Measurements from ENCODE around the gene UNC45A. TPM values are rescaled to one million over a fixed set of nuclear protein-coding genes. Genes with fewer than 3 reads are reported as not detected.

UNC45A gene
- total RNA-seq, 1 donor from 2014 or later, result 56.2 TPM

DNA sequence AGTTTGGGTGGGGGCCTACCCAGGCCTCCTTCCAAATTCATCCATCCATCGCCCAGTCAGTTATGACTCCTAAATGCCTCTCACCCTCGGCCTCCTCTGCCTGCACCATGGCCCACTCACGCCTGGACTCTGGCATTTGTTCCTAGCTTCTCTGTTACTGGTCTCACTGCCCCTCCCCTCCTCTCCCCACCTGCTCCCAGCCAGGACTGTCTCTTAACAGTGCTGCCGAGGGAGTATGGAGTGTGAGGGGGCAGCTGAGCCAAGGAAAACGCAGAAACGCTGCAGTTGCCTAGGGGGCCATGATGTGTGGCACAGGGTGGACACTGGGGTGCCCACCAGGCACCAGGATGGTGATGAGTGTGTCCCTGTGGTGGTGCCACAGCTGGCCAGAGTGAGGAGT, 22.7 kb downstream of the UNC45A start:
- peak overlapping the region; percentile 79 for H3K4me3 Mint-ChIP-seq (ENCODE audit: unreplicated experiment)
- no peaks in the 10 kb centered on the region for H3K27me3 ChIP-seq (ENCODE audit: insufficient read depth, low read length)
- H3K4me3 ChIP-seq (ENCODE audit: insufficient read depth, low read depth, low read length), result no peak overlapping the region
- peaks cover 26% of the 10 kb centered on the region for H3K4me1 ChIP-seq (ENCODE audit: insufficient read depth, low read length)
- H3K4me1 Mint-ChIP-seq (ENCODE audit: low read depth, unreplicated experiment), result no peaks in the 10 kb centered on the region
- H3K27ac Mint-ChIP-seq (ENCODE audit: unreplicated experiment), result peak overlapping the region; percentile 9
- peaks cover 5% of the 10 kb centered on the region for H4K20me1 ChIP-seq (ENCODE audit: insufficient read depth, low read length)
- H3K79me2 ChIP-seq (ENCODE audit: insufficient read depth, low read length), result peaks cover 3% of the 10 kb centered on the region
- peak overlapping the region; percentile 79 for H2AFZ ChIP-seq (ENCODE audit: low read depth, low read length)
- FAIRE-seq, result no peak
- peak overlapping the region; percentile 74 for H3K9ac ChIP-seq (ENCODE audit: low read length)
- peaks cover 13% of the 10 kb centered on the region for H3K36me3 ChIP-seq (ENCODE audit: insufficient read depth, low read length)
- no peaks in the 10 kb centered on the region for H3K27me3 Mint-ChIP-seq (ENCODE audit: low read depth, unreplicated experiment)
- H3K4me2 ChIP-seq (ENCODE audit: low read length), result peak overlapping the region; percentile 96
- DNase-seq (ENCODE audit: low read depth), result no peak
- no peak overlapping the region for H3K27ac ChIP-seq (ENCODE audit: low read depth, low read length)
- no peaks in the 10 kb centered on the region for H3K9me3 Mint-ChIP-seq (ENCODE audit: unreplicated experiment)
- H3K9me3 ChIP-seq (ENCODE audit: insufficient read depth, low read depth, low read length), result no peaks in the 10 kb centered on the region
- TF ChIP-seq, protein P1, sequence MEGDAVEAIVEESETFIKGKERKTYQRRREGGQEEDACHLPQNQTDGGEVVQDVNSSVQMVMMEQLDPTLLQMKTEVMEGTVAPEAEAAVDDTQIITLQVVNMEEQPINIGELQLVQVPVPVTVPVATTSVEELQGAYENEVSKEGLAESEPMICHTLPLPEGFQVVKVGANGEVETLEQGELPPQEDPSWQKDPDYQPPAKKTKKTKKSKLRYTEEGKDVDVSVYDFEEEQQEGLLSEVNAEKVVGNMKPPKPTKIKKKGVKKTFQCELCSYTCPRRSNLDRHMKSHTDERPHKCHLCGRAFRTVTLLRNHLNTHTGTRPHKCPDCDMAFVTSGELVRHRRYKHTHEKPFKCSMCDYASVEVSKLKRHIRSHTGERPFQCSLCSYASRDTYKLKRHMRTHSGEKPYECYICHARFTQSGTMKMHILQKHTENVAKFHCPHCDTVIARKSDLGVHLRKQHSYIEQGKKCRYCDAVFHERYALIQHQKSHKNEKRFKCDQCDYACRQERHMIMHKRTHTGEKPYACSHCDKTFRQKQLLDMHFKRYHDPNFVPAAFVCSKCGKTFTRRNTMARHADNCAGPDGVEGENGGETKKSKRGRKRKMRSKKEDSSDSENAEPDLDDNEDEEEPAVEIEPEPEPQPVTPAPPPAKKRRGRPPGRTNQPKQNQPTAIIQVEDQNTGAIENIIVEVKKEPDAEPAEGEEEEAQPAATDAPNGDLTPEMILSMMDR (IDR thresholded peaks at IDR 0.05; ENCODE audit: insufficient read depth, low read depth, low read length), result no peak
- TF ChIP-seq EZH2 (IDR thresholded peaks at IDR 0.05; ENCODE audit: insufficient read depth, low read length), result no peak
- peaks cover 10% of the 10 kb centered on the region for H3K36me3 Mint-ChIP-seq (ENCODE audit: low read depth, unreplicated experiment)

- Mint-ChIP-seq H3K9me3 (ENCODE audit: unreplicated experiment) (no peaks in the 10 kb centered on the region), H3K4me1 (ENCODE audit: low read depth, unreplicated experiment) (no peaks in the 10 kb centered on the region), H3K27ac (ENCODE audit: unreplicated experiment) (no peak overlapping the region), H3K36me3 (ENCODE audit: low read depth, unreplicated experiment) (peaks cover 7% of the 10 kb centered on the region), H3K4me3 (ENCODE audit: unreplicated experiment) (no peak overlapping the region), H3K27me3 (ENCODE audit: low read depth, unreplicated experiment) (no peaks in the 10 kb centered on the region)
- Histone ChIP-seq H3K27ac (ENCODE audit: low read depth, low read length) (no peak overlapping the region), H3K36me3 (ENCODE audit: insufficient read depth, low read length) (peaks cover 5% of the 10 kb centered on the region), H3K27me3 (ENCODE audit: insufficient read depth, low read length) (no peaks in the 10 kb centered on the region), H3K9me3 (ENCODE audit: insufficient read depth, low read depth, low read length) (no peaks in the 10 kb centered on the region), H4K20me1 (ENCODE audit: insufficient read depth, low read length) (peaks cover 5% of the 10 kb centered on the region), H3K9ac (ENCODE audit: low read length) (no peak overlapping the region), H3K4me1 (ENCODE audit: insufficient read depth, low read length) (peaks cover 26% of the 10 kb centered on the region), H3K79me2 (ENCODE audit: insufficient read depth, low read length) (peaks cover 3% of the 10 kb centered on the region), H3K4me3 (ENCODE audit: insufficient read depth, low read depth, low read length) (no peak overlapping the region), H2AFZ (ENCODE audit: low read depth, low read length) (no peak overlapping the region), H3K4me2 (ENCODE audit: low read length) (no peak overlapping the region)
- DNase-seq (ENCODE audit: low read depth) (no peak), FAIRE-seq (no peak)
- TF ChIP-seq EZH2 (IDR thresholded peaks at IDR 0.05; ENCODE audit: insufficient read depth, low read length), result no peak
- TF ChIP-seq, protein P1 (IDR thresholded peaks at IDR 0.05; ENCODE audit: insufficient read depth, low read depth, low read length), result no peak
Observed at GRCh38 chr15:90959028-90959595, 24.0 kb downstream of the UNC45A start.

- Mint-ChIP-seq H3K9me3 (ENCODE audit: unreplicated experiment) (no peaks in the 10 kb centered on the region), H3K4me3 (ENCODE audit: unreplicated experiment) (no peak overlapping the region), H3K27ac (ENCODE audit: unreplicated experiment) (no peak overlapping the region), H3K36me3 (ENCODE audit: low read depth, unreplicated experiment) (peaks cover 7% of the 10 kb centered on the region), H3K27me3 (ENCODE audit: low read depth, unreplicated experiment) (no peaks in the 10 kb centered on the region), H3K4me1 (ENCODE audit: low read depth, unreplicated experiment) (no peaks in the 10 kb centered on the region)
- DNase-seq (ENCODE audit: low read depth), result no peak
- TF ChIP-seq EZH2 (IDR thresholded peaks at IDR 0.05; ENCODE audit: insufficient read depth, low read length), result no peak
- TF ChIP-seq, protein P1 (IDR thresholded peaks at IDR 0.05; ENCODE audit: insufficient read depth, low read depth, low read length), result no peak
- Histone ChIP-seq H2AFZ (ENCODE audit: low read depth, low read length) (no peak overlapping the region), H3K27me3 (ENCODE audit: insufficient read depth, low read length) (no peaks in the 10 kb centered on the region), H3K4me2 (ENCODE audit: low read length) (no peak overlapping the region), H3K9ac (ENCODE audit: low read length) (no peak overlapping the region), H4K20me1 (ENCODE audit: insufficient read depth, low read length) (peaks cover 5% of the 10 kb centered on the region), H3K4me3 (ENCODE audit: insufficient read depth, low read depth, low read length) (no peak overlapping the region), H3K79me2 (ENCODE audit: insufficient read depth, low read length) (peaks cover 3% of the 10 kb centered on the region), H3K9me3 (ENCODE audit: insufficient read depth, low read depth, low read length) (no peaks in the 10 kb centered on the region), H3K4me1 (ENCODE audit: insufficient read depth, low read length) (peaks cover 23% of the 10 kb centered on the region), H3K36me3 (ENCODE audit: insufficient read depth, low read length) (peaks cover 5% of the 10 kb centered on the region), H3K27ac (ENCODE audit: low read depth, low read length) (no peak overlapping the region)
- FAIRE-seq, result no peak
Observed at GRCh38 chr15:90959894-90960293, 24.8 kb downstream of the UNC45A start.

Measured in astrocyte (in vitro differentiated cells and primary cell).